ENCODE data around the gene APPBP2.
"Not testable (repeated sequence)": the region's sequence is repeated elsewhere in the genome, so short reads cannot be mapped to it uniquely, and the experiment has no call there.

The APPBP2 gene

GRCh38 chr17:60525685-60526514, at the start of gene APPBP2:
TSS of gene APPBP2 (minus strand) at chr17:60526242. CDS start at chr17:60525931, 311 bp downstream.
- peak; percentile 41 to 57 for DNase-seq (ENCODE audit: low read depth in 2 of 2)

- no peak for DNase-seq (ENCODE audit: low read depth in 2 of 2)
Measured at GRCh38 chr17:60573236-60574051, 47.4 kb upstream of the APPBP2 start.

- DNase-seq (ENCODE audit: low read depth in 2 of 2), result no peak
Measured at GRCh38 chr17:60565233-60565632, 39.2 kb upstream of the APPBP2 start.

- DNase-seq (ENCODE audit: low read depth in 2 of 2), result no peak
Measured at GRCh38 chr17:60563743-60564142, 37.7 kb upstream of the APPBP2 start.

- DNase-seq (ENCODE audit: low read depth in 2 of 2), result no peak
Measured at GRCh38 chr17:60562421-60562820, 36.4 kb upstream of the APPBP2 start.

DNA sequence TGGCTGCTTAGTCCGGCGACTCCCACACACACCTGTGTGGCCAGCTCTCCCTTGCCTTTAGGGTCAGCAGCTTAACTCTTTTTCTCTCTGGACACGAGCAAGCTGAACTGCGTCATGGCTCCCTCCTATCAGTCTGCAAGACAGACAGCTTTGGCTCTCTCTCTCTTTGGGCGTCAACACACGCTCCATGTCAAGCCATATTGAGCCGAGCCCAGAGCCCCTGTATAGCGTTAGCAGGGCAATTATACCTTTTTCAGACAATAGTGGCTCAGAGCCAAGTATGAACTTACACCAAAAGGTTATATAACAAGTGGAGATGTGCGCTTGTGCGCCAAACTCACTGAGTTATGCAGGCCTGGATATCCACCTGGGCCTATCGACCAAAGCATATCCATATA, 34.8 kb upstream of the APPBP2 start:
- DNase-seq (ENCODE audit: low read depth in 2 of 2), result no peak

DNA sequence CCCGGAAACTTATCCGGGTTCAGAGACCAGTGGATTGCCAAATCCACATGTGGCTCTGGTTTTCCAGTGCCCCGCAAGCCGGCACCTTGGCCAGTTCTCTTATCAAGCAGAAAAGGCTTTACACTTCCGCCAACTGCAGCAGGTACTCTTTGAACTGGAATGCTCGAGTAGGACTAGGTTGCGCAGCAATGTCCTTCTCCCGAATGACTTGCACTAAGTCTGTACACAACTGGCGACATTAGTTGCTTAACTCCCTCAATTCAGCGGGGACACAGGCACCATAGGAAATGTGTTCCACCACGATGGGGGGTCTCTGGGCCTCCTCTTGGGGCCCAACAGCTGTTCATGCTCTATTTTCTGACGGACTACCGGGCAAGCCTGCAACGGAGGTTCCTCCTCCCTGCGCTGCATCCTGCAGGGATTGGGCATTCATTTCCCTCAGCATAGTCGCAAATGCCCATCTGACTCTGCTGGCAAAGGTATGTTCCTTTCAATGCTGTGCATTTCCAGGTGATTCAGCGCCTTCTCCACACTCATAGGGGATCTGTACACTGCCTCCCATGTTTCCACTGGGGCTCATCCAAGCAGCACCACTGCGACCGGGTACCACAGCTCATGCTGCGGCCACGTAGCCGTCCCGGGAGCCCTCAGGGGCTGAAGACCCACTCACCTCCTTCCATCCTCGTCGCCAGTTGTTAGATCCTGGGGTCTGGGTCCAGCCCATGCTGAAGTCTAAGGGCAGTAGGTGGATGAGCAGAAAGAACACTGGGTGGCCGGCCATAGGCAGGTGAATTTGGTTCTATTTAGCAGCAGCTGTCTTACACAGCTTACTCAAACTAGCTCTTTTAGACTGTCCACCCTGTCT, 34.2 kb upstream of the APPBP2 start:
- no peak for DNase-seq (ENCODE audit: low read depth in 2 of 2)

DNA sequence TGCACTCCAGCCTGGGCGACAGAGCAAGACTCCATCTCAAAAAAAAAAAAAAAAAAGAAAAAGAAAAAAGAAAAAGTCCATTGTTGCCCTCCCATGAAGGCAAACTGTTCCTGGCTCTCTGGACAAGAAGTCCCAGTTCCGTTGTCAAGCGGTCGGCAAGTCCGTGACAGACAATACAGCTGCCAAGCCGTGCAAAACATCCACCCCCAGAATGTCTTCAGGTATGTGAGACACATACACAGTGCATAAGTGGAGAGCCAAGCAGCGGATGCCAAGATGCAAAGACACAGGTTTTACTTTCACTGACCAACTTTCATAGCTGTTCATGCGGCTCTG, 33.6 kb upstream of the APPBP2 start:
- no peak for DNase-seq (ENCODE audit: low read depth in 2 of 2)

DNA sequence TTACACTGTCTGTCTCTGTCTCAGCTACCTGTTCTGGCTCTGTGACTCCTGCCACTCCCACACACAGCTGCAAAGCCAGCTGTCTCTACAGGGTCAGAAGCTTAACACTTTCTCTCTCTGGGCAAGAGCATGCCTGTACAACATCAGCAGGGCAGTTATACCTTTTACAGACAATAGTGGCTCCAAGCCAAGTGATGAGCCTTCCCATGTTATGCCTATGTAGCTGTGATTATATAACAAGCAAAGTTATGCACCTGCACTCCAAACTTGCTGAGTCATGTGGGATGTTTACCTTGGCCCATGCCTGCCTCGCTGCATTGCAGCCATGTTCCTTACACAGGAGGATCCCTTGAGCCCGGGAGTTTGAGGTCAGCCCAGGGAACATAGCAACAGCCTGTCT, 31.8 kb upstream of the APPBP2 start:
- no peak for DNase-seq (ENCODE audit: low read depth in 2 of 2)

- DNase-seq (ENCODE audit: low read depth in 2 of 2), result no peak
Measured at GRCh38 chr17:60555786-60556185, 29.7 kb upstream of the APPBP2 start.

GRCh38 chr17:60554377-60554788, 28.3 kb upstream of the APPBP2 start:
- DNase-seq (ENCODE audit: low read depth in 2 of 2), result no peak

DNA sequence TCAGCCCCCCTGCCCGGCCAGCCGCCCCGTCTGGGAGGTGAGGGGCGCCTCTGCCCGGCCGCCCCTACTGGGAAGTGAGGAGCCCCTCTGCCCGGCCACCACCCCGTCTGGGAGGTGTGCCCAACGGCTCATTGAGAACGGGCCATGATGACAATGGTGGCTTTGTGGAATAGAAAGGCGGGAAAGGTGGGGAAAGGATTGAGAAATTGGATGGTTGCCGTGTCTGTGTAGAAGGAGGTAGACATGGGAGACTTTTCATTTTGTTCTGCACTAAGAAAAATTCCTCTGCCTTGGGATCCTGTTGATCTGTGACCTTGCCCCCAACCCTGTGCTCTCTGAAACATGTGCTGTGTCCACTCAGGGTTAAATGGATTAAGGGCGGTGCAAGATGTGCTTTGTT, 26.2 kb upstream of the APPBP2 start:
- not testable (repeated sequence) for DNase-seq (ENCODE audit: low read depth in 2 of 2)

- no peak for DNase-seq (ENCODE audit: low read depth in 2 of 2)
Measured at GRCh38 chr17:60548990-60549389, 22.9 kb upstream of the APPBP2 start.

- no peak for DNase-seq (ENCODE audit: low read depth in 2 of 2)
Measured at GRCh38 chr17:60545465-60546191, 19.6 kb upstream of the APPBP2 start.

DNA sequence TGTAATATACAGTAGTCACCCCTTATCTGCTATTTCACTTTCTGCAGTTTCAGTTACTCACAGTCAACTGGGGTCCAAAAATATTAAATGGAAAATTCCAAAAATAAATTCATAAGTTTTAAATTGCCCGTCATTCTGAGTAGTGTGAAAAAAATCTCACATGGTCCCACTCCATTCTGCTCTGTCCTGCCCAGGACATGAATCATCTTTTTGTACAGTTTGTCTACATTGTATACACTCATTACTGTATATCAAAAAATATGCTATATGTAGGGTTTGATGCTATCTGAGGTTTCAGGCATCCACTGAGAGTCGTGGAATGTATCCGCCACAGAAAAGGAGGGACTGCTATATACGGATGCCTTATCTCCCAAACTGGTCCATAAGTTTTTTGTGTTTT, 16.0 kb upstream of the APPBP2 start:
- no peak for DNase-seq (ENCODE audit: low read depth in 2 of 2)

DNA sequence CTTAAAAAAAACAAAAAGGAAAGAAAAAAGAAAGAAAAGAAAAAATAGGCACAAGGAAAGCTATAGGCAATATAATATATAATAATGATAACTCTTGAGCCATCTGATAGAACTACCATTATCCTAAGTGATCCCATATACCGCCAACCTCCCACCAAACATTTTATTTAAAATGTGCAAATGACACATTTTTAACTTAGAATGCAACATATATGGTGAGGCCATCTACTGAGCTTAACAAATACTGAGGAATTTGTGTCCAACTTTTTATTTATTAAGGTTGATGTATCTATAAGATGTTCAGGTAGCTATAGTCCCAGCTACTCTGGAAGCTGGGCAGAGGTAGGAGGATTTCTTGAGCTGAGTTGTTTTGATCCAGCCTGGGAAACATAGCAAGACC, 14.4 kb upstream of the APPBP2 start:
- DNase-seq (ENCODE audit: low read depth in 2 of 2), result no peak

DNA sequence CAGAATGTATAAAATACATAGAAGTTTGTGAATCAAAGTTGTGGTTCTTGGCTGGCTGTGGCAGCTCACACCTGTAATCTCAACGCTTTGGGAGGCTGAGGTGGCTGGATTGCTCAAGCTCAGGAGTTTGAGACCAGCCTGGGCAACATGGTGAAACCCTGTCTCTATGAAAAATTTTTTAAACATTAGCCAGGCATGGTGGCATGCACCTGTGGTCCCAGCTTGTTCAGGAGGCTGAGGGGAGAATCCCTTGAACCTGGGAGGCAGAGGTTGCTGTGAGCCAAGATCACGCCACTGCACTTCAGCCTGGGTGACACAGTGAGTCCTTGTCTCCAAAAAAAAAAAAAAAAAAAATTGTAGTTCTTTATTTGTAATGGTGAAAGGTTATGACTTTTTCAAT, 13.8 kb upstream of the APPBP2 start:
- no peak for DNase-seq (ENCODE audit: low read depth in 2 of 2)

GRCh38 chr17:60538726-60539125, 12.7 kb upstream of the APPBP2 start:
- no peak for DNase-seq (ENCODE audit: low read depth in 2 of 2)

DNA sequence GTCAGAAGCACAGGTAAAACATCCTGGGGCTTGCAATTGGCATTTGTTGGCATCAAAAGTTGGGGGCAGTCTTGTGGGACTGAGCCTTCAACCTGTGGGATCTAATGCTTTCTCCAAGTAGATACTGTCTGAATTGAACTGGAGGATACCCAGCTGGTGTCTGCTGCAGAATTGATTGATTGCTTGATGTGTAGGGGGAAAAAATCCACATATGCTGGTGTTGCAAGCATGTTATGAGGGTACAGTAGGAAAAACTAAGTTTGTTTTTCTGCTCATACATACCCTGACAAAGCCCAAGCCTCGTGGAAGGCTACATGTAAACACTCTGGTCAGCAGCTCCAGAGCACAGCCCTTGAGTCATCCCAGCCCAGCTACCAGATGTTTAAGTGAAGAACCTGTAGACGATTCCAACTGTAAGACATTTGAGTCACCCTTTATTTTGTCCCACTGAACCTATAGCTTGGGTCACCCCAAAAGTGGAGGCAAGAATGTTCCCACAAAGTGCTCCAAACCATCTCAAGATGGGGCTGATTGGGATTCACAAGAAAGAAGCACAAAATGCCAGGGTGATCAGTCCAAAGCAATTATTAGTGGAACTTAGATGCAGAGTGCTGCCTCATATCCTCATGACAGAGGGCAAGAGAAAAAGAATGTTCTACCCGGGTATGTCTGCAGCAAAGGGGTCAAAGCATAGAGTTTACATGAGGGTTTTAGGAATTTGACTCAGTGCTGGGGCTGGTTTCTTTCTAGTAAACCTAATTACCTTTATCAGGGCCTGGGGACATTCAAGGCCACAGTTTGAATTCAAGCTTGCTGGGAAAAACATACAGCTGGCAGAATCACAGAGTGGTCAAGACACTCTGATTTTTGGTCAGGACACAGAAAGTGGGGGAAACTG, 9.6 kb upstream of the APPBP2 start:
- no peak for DNase-seq (ENCODE audit: low read depth in 2 of 2)

DNA sequence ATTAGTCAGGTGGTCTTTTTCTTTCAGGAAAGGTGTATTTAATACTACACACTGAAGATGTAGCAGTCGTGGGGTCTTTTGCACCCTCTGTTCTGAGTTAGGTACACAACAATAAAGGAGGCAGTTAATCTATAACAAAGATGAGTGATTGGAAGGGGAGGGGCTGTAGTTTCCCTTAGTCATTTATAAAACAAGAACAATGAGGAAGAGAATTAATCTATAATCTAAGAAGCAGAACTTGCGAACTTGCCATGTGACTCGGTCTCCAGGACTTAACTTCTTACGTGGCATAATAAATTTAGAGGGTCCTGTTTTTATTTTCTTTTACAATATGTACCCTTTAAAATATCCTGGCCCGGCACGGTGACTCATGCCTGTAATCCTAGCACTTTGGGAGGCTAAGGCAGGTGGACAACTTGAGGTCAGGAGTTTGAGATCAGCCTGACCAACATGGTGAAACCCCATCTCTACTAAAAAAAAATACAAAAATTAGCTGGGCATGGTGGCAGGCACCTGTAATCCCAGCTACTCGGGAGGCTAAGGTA, 8.6 kb upstream of the APPBP2 start:
- DNase-seq (ENCODE audit: low read depth in 2 of 2), result no peak

Data from stimulated activated CD8-positive, alpha-beta memory T cell treated with anti-CD3 and anti-CD28 coated beads, Interleukin-2, amount 100 ng/mL, for 1 hour (primary cell).